Mesendoderm (in vitro differentiated cells): ENCODE results near the gene CHRDL2. TPM values are rescaled to one million over a fixed set of nuclear protein-coding genes. Genes with fewer than 3 reads are reported as not detected.

ENCODE experiments used
- small RNA-seq: library from polyadenylated mRNA; stranded (forward); fragments of <200 nt; extraction: miRNeasy Mini kit (QIAGEN cat#:217004); gene quantifications from one replicate; pipeline ENCODE3, GENCODE V24; 2013; ENCODE audit not compliant: insufficient read depth

CHRDL2 gene

Small RNA genes lying within 50 kb of the gene (small RNA-seq; reads per million reads assigned to genes)
- gene MIR4696 (not detected), gene RANP3 (not detected), gene RN7SKP297 (not detected)
